WTC11 (cell line): ENCODE data around the gene AP4S1.

Experiments used
- ARID4B ChIP-seq: sonication (generic); formaldehyde crosslinking; IDR thresholded peaks from 2 replicates; pipeline ENCODE4 v1.8.0; 2023; ENCODE audit warnings: missing genetic modification reagents, mild to moderate bottlenecking, borderline replicate concordance
- CTCF ChIP-seq: fragments of 200-600 bp; IDR thresholded peaks from 2 replicates; pipeline ENCODE4 v1.8.0; 2022; ENCODE audit warnings: antibody characterized with exemption
- GABPB1 ChIP-seq: sonication (generic); formaldehyde crosslinking; IDR thresholded peaks from 2 replicates; pipeline ENCODE4 v1.8.1; 2023; ENCODE audit warnings: mild to moderate bottlenecking, missing genetic modification reagents
- MLX ChIP-seq: sonication (generic); formaldehyde crosslinking; IDR thresholded peaks from 2 replicates; pipeline ENCODE4 v1.8.1; 2023; ENCODE audit warnings: mild to moderate bottlenecking, missing genetic modification reagents, moderate library complexity
- NR3C1 ChIP-seq: sonication (generic); formaldehyde crosslinking; conservative IDR thresholded peaks from 2 replicates; pipeline ENCODE4 v1.8.1; 2023; ENCODE audit warnings: low read depth, mild to moderate bottlenecking, missing genetic modification reagents

GRCh38 chr14:31092160-31092708 lies 66.8 kb downstream of the AP4S1 start:
- TF ChIP-seq CTCF, result no peak
- no peak for TF ChIP-seq MLX (CRISPR knock-in tag)
- TF ChIP-seq NR3C1 (CRISPR knock-in tag), result no peak
- no peak for TF ChIP-seq ARID4B (CRISPR knock-in tag)
- TF ChIP-seq GABPB1 (CRISPR knock-in tag), result no peak
